B cell (primary cell): ENCODE results near the gene ATP8A1.

ENCODE experiments used
- EZH2 ChIP-seq: IDR thresholded peaks from 2 replicates; pipeline ENCODE4 v1.6.1; 2012; ENCODE audit warnings: borderline replicate concordance, low read depth, mild to moderate bottlenecking, moderate library complexity, low read length; ENCODE audit not compliant: insufficient read depth, poor library complexity, severe bottlenecking
- TF ChIP-seq, protein P1 (sequence below): fragments of 200-600 bp; IDR thresholded peaks from one replicate; pipeline ENCODE4 v1.8.0; 2022; ENCODE audit warnings: antibody characterized with exemption, mild to moderate bottlenecking

GRCh38 chr4:42543762-42544161 is 113.1 kb downstream of the ATP8A1 start:
- TF ChIP-seq, protein P1, sequence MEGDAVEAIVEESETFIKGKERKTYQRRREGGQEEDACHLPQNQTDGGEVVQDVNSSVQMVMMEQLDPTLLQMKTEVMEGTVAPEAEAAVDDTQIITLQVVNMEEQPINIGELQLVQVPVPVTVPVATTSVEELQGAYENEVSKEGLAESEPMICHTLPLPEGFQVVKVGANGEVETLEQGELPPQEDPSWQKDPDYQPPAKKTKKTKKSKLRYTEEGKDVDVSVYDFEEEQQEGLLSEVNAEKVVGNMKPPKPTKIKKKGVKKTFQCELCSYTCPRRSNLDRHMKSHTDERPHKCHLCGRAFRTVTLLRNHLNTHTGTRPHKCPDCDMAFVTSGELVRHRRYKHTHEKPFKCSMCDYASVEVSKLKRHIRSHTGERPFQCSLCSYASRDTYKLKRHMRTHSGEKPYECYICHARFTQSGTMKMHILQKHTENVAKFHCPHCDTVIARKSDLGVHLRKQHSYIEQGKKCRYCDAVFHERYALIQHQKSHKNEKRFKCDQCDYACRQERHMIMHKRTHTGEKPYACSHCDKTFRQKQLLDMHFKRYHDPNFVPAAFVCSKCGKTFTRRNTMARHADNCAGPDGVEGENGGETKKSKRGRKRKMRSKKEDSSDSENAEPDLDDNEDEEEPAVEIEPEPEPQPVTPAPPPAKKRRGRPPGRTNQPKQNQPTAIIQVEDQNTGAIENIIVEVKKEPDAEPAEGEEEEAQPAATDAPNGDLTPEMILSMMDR, result no peak
- TF ChIP-seq EZH2, result no peak
